Measurements from ENCODE around the gene ATOX1.

ATOX1 gene

GRCh38 chr5:151766975-151767374 lies 8.5 kb upstream of the ATOX1 start:
- DNase-seq: no peak

GRCh38 chr5:151764801-151765200 lies 6.4 kb upstream of the ATOX1 start:
- no peak for DNase-seq

GRCh38 chr5:151758141-151758429 lies 346 bp downstream of the ATOX1 start:
- DNase-seq: no peak

- no peak for DNase-seq
Observed at GRCh38 chr5:151757233-151758140, 944 bp downstream of the ATOX1 start.

- no peak for DNase-seq
Observed at GRCh38 chr5:151755383-151755782, 3.0 kb downstream of the ATOX1 start.

GRCh38 chr5:151751593-151751992 lies 6.8 kb downstream of the ATOX1 start:
- no peak for DNase-seq

- DNase-seq: no peak
Observed at GRCh38 chr5:151751091-151751490, 7.3 kb downstream of the ATOX1 start.

- no peak for DNase-seq
Observed at GRCh38 chr5:151750121-151750520, 8.3 kb downstream of the ATOX1 start.

GRCh38 chr5:151745071-151745705 lies 13.2 kb downstream of the ATOX1 start:
- no peak for DNase-seq

- DNase-seq: no peak
Observed at GRCh38 chr5:151743530-151743929, 14.9 kb downstream of the ATOX1 start.

GRCh38 chr5:151742870-151743294 lies 15.5 kb downstream of the ATOX1 start:
- DNase-seq: no peak

GRCh38 chr5:151741678-151742423 lies 16.6 kb downstream of the ATOX1 start:
- no peak for DNase-seq

- DNase-seq: no peak
Observed at GRCh38 chr5:151740958-151741373, 17.5 kb downstream of the ATOX1 start.

- DNase-seq: peak in 1 of 2 experiments; percentile 18
Observed at GRCh38 chr5:151740336-151740942, 18.0 kb downstream of the ATOX1 start.

- no peak for DNase-seq
Observed at GRCh38 chr5:151739939-151740335, 18.5 kb downstream of the ATOX1 start.

GRCh38 chr5:151739395-151739794 lies 19.0 kb downstream of the ATOX1 start:
- no peak for DNase-seq

GRCh38 chr5:151738125-151738848 lies 20.1 kb downstream of the ATOX1 start:
- no peak for DNase-seq

- no peak for DNase-seq
Observed at GRCh38 chr5:151737431-151737830, 21.0 kb downstream of the ATOX1 start.

- no peak for DNase-seq
Observed at GRCh38 chr5:151735646-151736045, 22.8 kb downstream of the ATOX1 start.

GRCh38 chr5:151734064-151734408 lies 24.4 kb downstream of the ATOX1 start:
- DNase-seq: no peak

GRCh38 chr5:151733358-151734063 lies 24.9 kb downstream of the ATOX1 start:
- no peak for DNase-seq

- no peak for DNase-seq
Observed at GRCh38 chr5:151730381-151730780, 28.1 kb downstream of the ATOX1 start.

Measured in NCI-H187 (cell line).